HUDEP-2 (cell line): ENCODE data around the gene PPP2R1B.
A peak's percentile ranks its signal among the peaks of the same experiment; 100 is the strongest.

ENCODE experiments used
- DNase-seq, 76 experiments: peaks; one replicate each; lab custom pipeline; 2025; ENCODE audit not compliant: unreplicated experiment in 76 of 76; lab: John Stamatoyannopoulos, UW

Gene PPP2R1B

GRCh38 chr11:111765984-111766833 lies at the start of gene PPP2R1B:
PPP2R1B (minus strand) TSS chr11:111766389; CDS start chr11:111766361, 28 bp downstream.
- peak in 74 of 76 experiments; percentile 12 to 92 (median 71) for DNase-seq

GRCh38 chr11:111815489-111815888 lies 49.3 kb upstream of the PPP2R1B start:
- DNase-seq, result no peak

GRCh38 chr11:111814557-111815320 lies 48.5 kb upstream of the PPP2R1B start:
- peak in 38 of 76 experiments; percentile 2 to 75 (median 20) for DNase-seq

GRCh38 chr11:111814106-111814505 lies 47.9 kb upstream of the PPP2R1B start:
- no peak for DNase-seq

GRCh38 chr11:111812211-111812610 lies 46.0 kb upstream of the PPP2R1B start:
- no peak for DNase-seq

GRCh38 chr11:111811445-111811844 lies 45.3 kb upstream of the PPP2R1B start:
- DNase-seq, result no peak

- DNase-seq, result no peak
Observed at GRCh38 chr11:111808834-111809233, 42.6 kb upstream of the PPP2R1B start.

- DNase-seq, result no peak
Observed at GRCh38 chr11:111808063-111808588, 41.9 kb upstream of the PPP2R1B start.

GRCh38 chr11:111807076-111807475 lies 40.9 kb upstream of the PPP2R1B start:
- DNase-seq, result no peak

- no peak for DNase-seq
Observed at GRCh38 chr11:111801135-111801534, 34.9 kb upstream of the PPP2R1B start.

- no peak for DNase-seq
Observed at GRCh38 chr11:111798279-111798678, 32.1 kb upstream of the PPP2R1B start.

GRCh38 chr11:111797145-111797581 lies 31.0 kb upstream of the PPP2R1B start:
- peak in 31 of 76 experiments; percentile 2 to 70 (median 24) for DNase-seq

- peak in 14 of 76 experiments; percentile 3 to 67 (median 30) for DNase-seq
Observed at GRCh38 chr11:111796696-111797095, 30.5 kb upstream of the PPP2R1B start.

GRCh38 chr11:111795334-111795985 lies 29.3 kb upstream of the PPP2R1B start:
- DNase-seq, result no peak

- DNase-seq, result no peak
Observed at GRCh38 chr11:111793863-111794262, 27.7 kb upstream of the PPP2R1B start.

- DNase-seq, result no peak
Observed at GRCh38 chr11:111792955-111793500, 26.8 kb upstream of the PPP2R1B start.

GRCh38 chr11:111792314-111792713 lies 26.1 kb upstream of the PPP2R1B start:
- no peak for DNase-seq

- DNase-seq, result no peak
Observed at GRCh38 chr11:111788464-111788863, 22.3 kb upstream of the PPP2R1B start.

GRCh38 chr11:111788051-111788450 lies 21.9 kb upstream of the PPP2R1B start:
- DNase-seq, result no peak

- no peak for DNase-seq
Observed at GRCh38 chr11:111785886-111786412, 19.8 kb upstream of the PPP2R1B start.
